CD14-positive monocyte (primary cell): ENCODE data around the gene ASCC2. TPM values are rescaled to one million over a fixed set of nuclear protein-coding genes. Genes with fewer than 3 reads are reported as not detected.

Source experiments
- DNase-seq, 3 donors: peaks; one replicate each; pipeline ENCODE4 v3.0.0-alpha.2; 2011 to 2022
- H2AFZ ChIP-seq: 2 replicates; pipeline ENCODE4 v1.6.0; 2012; ENCODE audit warnings: mild to moderate bottlenecking, low read depth, low read length, inconsistent platforms; ENCODE audit not compliant: insufficient read depth, poor library complexity, severe bottlenecking
- H3K27ac ChIP-seq, 2 donors: 1 replicate in 1 of 2; 2 replicates in 1 of 2; pipeline ENCODE4 v1.5.1; 2012 to 2013; ENCODE audit warnings: low read length in 2 of 2, control low read depth in 1 of 2, inconsistent platforms in 1 of 2, low read depth in 1 of 2, mild to moderate bottlenecking in 1 of 2
- H3K27me3 ChIP-seq, 2 donors: one replicate each; pipeline versions ENCODE4 v1.6.0 to v1.6.1; 2011 to 2013; ENCODE audit warnings: low read length in 2 of 2; ENCODE audit not compliant: control insufficient read depth in 2 of 2, insufficient read depth in 2 of 2
- H3K36me3 ChIP-seq, 2 donors: replicated peaks in 1 of 2; 1 replicate in 1 of 2; 2 replicates in 1 of 2; pipeline versions ENCODE4 v1.5.1 to v1.6.1; 2012 to 2013; ENCODE audit warnings: low read length in 2 of 2, control low read depth in 1 of 2, inconsistent platforms in 1 of 2, mild to moderate bottlenecking in 1 of 2; ENCODE audit not compliant: insufficient read depth in 2 of 2, control insufficient read depth in 1 of 2
- H3K4me1 ChIP-seq, 2 donors: 1 replicate in 1 of 2; 2 replicates in 1 of 2; pipeline versions ENCODE4 v1.5.1 to v1.6.1; 2012 to 2013; ENCODE audit warnings: low read length in 2 of 2, control low read depth in 1 of 2, inconsistent platforms in 1 of 2, mild to moderate bottlenecking in 1 of 2, moderate library complexity in 1 of 2; ENCODE audit not compliant: insufficient read depth in 2 of 2, control insufficient read depth in 1 of 2
- H3K4me2 ChIP-seq: replicated peaks from 2 replicates; pipeline ENCODE3; 2012; ENCODE audit warnings: low read length, moderate library complexity, mild to moderate bottlenecking; ENCODE audit not compliant: poor library complexity, severe bottlenecking; ENCODE audit errors: extremely low read depth
- H3K4me3 ChIP-seq, 3 experiments: fragments of 200-600 bp in 1 of 3; sonication (generic) in 1 of 3; replicated peaks in 1 of 3; 1 replicate in 2 of 3; 2 replicates in 1 of 3; pipeline ENCODE4 v1.5.1; 2011 to 2013; ENCODE audit warnings: low read length in 3 of 3, mild to moderate bottlenecking in 3 of 3, control low read depth in 2 of 3, low read depth in 2 of 3, inconsistent platforms in 1 of 3, moderate library complexity in 1 of 3
- H3K79me2 ChIP-seq: 2 replicates; pipeline ENCODE4 v1.6.0; 2012; ENCODE audit warnings: mild to moderate bottlenecking, control low read depth, inconsistent platforms, low read length, moderate library complexity; ENCODE audit not compliant: insufficient read depth
- H3K9ac ChIP-seq: 2 replicates; pipeline ENCODE4 v1.6.0; 2017; ENCODE audit warnings: low read length, mild to moderate bottlenecking; ENCODE audit not compliant: insufficient read depth, poor library complexity, severe bottlenecking
- H3K9me3 ChIP-seq, 2 donors: replicated peaks in 1 of 2; 1 replicate in 1 of 2; 2 replicates in 1 of 2; pipeline versions ENCODE4 v1.5.1 to v1.6.1; 2012 to 2013; ENCODE audit warnings: low read length in 2 of 2, control low read depth in 1 of 2; ENCODE audit not compliant: control insufficient read depth in 1 of 2, insufficient read depth in 1 of 2
- H4K20me1 ChIP-seq: 2 replicates; pipeline ENCODE4 v1.6.0; 2012; ENCODE audit warnings: mild to moderate bottlenecking, low read length, control low read depth, moderate library complexity; ENCODE audit not compliant: insufficient read depth
- H3K27ac Mint-ChIP-seq, 7 donors: one replicate each; pipeline ENCODE4 v1.8.0; 2020; ENCODE audit warnings: mild to moderate bottlenecking in 7 of 7, mixed read lengths in 7 of 7, moderate library complexity in 6 of 7, inconsistent platforms in 2 of 7
- H3K27me3 Mint-ChIP-seq, 3 donors: one replicate each; pipeline ENCODE4 v1.8.0; 2021 to 2022; ENCODE audit warnings: low read depth in 3 of 3, mild to moderate bottlenecking in 3 of 3, mixed read lengths in 3 of 3, moderate library complexity in 3 of 3, inconsistent platforms in 1 of 3
- H3K36me3 Mint-ChIP-seq, 2 donors: one replicate each; pipeline ENCODE4 v1.8.0; 2020; ENCODE audit warnings: mixed read lengths in 2 of 2, inconsistent platforms in 1 of 2, mild to moderate bottlenecking in 1 of 2
- H3K4me1 Mint-ChIP-seq: one replicate; pipeline ENCODE4 v1.8.0; 2020; ENCODE audit warnings: mild to moderate bottlenecking, mixed read lengths
- H3K4me3 Mint-ChIP-seq, 2 donors: one replicate each; pipeline ENCODE4 v1.8.0; 2020; ENCODE audit warnings: mild to moderate bottlenecking in 2 of 2, mixed read lengths in 2 of 2, moderate library complexity in 1 of 2
- H3K9me3 Mint-ChIP-seq, 7 donors: one replicate each; pipeline ENCODE4 v1.8.0; 2020 to 2022; ENCODE audit warnings: mixed read lengths in 7 of 7, mild to moderate bottlenecking in 6 of 7, moderate library complexity in 6 of 7, inconsistent platforms in 2 of 7
- WGBS: methylation state at CpG from one replicate; pipeline ENCODE4 v1.1.5; 2013; ENCODE audit warnings: missing lambda C conversion rate; ENCODE audit not compliant: insufficient coverage; 5-methylcytosine and 5-hydroxymethylcytosine counted together
- intact Hi-C, 2 donors: fragments of 100-400 bp; cut with micrococcal nuclease; formaldehyde crosslinking; loops; one replicate each; pipeline versions ENCODE4 v1.15.0 to v1.15.1; 2023
- polyA plus RNA-seq, 3 donors: library from polyadenylated mRNA; depleted of rRNA in 1 of 3; unstranded in 2 of 3; stranded (reverse) in 1 of 3; fragments of 300-500 nt in 2 of 3; fragments of >200 nt in 1 of 3; fragmentation: Illumina TruSeq in 2 of 3; gene quantifications; 1 replicate in 2 of 3; 2 replicates in 1 of 3; pipeline ENCODE4 v1.2.3, GENCODE V29; 2012 to 2021
- TF ChIP-seq, protein P1 (sequence below): fragments of 200-600 bp; IDR thresholded peaks from one replicate; pipeline ENCODE4 v1.8.0; 2022; ENCODE audit warnings: antibody characterized with exemption, mild to moderate bottlenecking

Gene ASCC2
- polyA plus RNA-seq, 3 donors, result 23.8 to 77.2 (median 39.6) TPM

GRCh38 chr22:29856496-29856895 lies 18.4 kb upstream of the ASCC2 start:
- TF ChIP-seq, protein P1, sequence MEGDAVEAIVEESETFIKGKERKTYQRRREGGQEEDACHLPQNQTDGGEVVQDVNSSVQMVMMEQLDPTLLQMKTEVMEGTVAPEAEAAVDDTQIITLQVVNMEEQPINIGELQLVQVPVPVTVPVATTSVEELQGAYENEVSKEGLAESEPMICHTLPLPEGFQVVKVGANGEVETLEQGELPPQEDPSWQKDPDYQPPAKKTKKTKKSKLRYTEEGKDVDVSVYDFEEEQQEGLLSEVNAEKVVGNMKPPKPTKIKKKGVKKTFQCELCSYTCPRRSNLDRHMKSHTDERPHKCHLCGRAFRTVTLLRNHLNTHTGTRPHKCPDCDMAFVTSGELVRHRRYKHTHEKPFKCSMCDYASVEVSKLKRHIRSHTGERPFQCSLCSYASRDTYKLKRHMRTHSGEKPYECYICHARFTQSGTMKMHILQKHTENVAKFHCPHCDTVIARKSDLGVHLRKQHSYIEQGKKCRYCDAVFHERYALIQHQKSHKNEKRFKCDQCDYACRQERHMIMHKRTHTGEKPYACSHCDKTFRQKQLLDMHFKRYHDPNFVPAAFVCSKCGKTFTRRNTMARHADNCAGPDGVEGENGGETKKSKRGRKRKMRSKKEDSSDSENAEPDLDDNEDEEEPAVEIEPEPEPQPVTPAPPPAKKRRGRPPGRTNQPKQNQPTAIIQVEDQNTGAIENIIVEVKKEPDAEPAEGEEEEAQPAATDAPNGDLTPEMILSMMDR, result no peak
- Histone ChIP-seq H2AFZ (peak overlapping the region; percentile 77), H3K36me3 (no peaks in the 10 kb centered on the region), H3K27ac (peak overlapping the region; percentile 59 to 87), H3K9me3 (no peaks in the 10 kb centered on the region), H3K27me3 (no peaks in the 10 kb centered on the region), H3K9ac (no peak overlapping the region), H4K20me1 (no peaks in the 10 kb centered on the region), H3K4me2 (no peak overlapping the region), H3K79me2 (no peaks in the 10 kb centered on the region), H3K4me1 (peaks cover 51 to 55% of the 10 kb centered on the region in 2 donors), H3K4me3 (no peak overlapping the region)
- intact Hi-C loops, result no loop called here
- 86% methylated on average over 1 of the region's 3 CpGs for WGBS
- no peaks in the 10 kb centered on the region for H3K36me3 Mint-ChIP-seq
- H3K9me3 Mint-ChIP-seq, result peaks cover 0 to 2% (median 0%) of the 10 kb centered on the region in 7 donors
- H3K4me3 Mint-ChIP-seq, result no peak overlapping the region
- H3K27ac Mint-ChIP-seq, result peak overlapping the region in 6 of 7 donors; percentile 85 to 95 (median 86)
- peaks cover 0 to 5% (median 2%) of the 10 kb centered on the region in 3 donors for H3K27me3 Mint-ChIP-seq
- no peak for DNase-seq
- H3K4me1 Mint-ChIP-seq, result peaks cover 44% of the 10 kb centered on the region

GRCh38 chr22:29855611-29856181 lies 17.6 kb upstream of the ASCC2 start:
- Mint-ChIP-seq H3K9me3 (peaks cover 0 to 2% (median 0%) of the 10 kb centered on the region in 7 donors), H3K27ac (peak overlapping the region; percentile 85 to 95 (median 91)), H3K27me3 (peaks cover 0 to 4% (median 2%) of the 10 kb centered on the region in 3 donors), H3K4me3 (peak overlapping the region in 1 of 2 donors; percentile 77), H3K36me3 (no peaks in the 10 kb centered on the region), H3K4me1 (peaks cover 36% of the 10 kb centered on the region)
- Histone ChIP-seq H3K4me1 (peaks cover 43 to 47% of the 10 kb centered on the region in 2 donors), H3K36me3 (no peaks in the 10 kb centered on the region), H3K4me3 (peak overlapping the region in 1 of 3 experiments; percentile 53), H3K27ac (peak overlapping the region; percentile 59 to 87), H3K27me3 (no peaks in the 10 kb centered on the region), H3K9ac (no peak overlapping the region), H3K4me2 (peak overlapping the region; percentile 63), H2AFZ (peak overlapping the region; percentile 77), H4K20me1 (no peaks in the 10 kb centered on the region), H3K9me3 (no peaks in the 10 kb centered on the region), H3K79me2 (no peaks in the 10 kb centered on the region)
- WGBS, result 37% methylated on average over 10 of the region's 10 CpGs
- peak; percentile 73 to 87 (median 76) for DNase-seq
- intact Hi-C loops, result no loop called here
- TF ChIP-seq, protein P1, result no peak
